H1 (cell line): ENCODE results near the gene MPST. TPM values are rescaled to one million over a fixed set of nuclear protein-coding genes. Genes with fewer than 3 reads are reported as not detected.

Experiments used
- CTCF ChIA-PET: fragments of 300-600 bp; sonication (Branson Sonifier 250); formaldehyde crosslinking; loops from one replicate; lab custom pipeline; 2021; ENCODE audit not compliant: partially characterized antibody; lab: Charles Lee
- POLR2A ChIA-PET: fragments of 300-600 bp; sonication (Branson Sonifier 250); formaldehyde crosslinking; loops from one replicate; lab custom pipeline; 2021; ENCODE audit warnings: inconsistent platforms; ENCODE audit not compliant: partially characterized antibody; lab: Charles Lee
- DNase-seq, 2 experiments: peaks; one replicate each; pipeline versions ENCODE4 v3.0.0 to v3.0.0-alpha.2; 2010 to 2022; ENCODE audit warnings: low spot score in 2 of 2, low read depth in 1 of 2, mixed read lengths in 1 of 2
- FAIRE-seq: peaks from 2 replicates; lab custom pipeline; 2011; peaks lifted over from hg19 to GRCh38; lab: Jason Lieb, UNC
- H2AFZ ChIP-seq: 2 replicates; pipeline ENCODE4 v1.8.1; 2012; ENCODE audit warnings: low read length, inconsistent platforms
- H2AK5ac ChIP-seq: 2 replicates; pipeline ENCODE4 v1.6.1; 2013; ENCODE audit warnings: low read depth, low read length
- H2BK120ac ChIP-seq: replicated peaks from 2 replicates; pipeline ENCODE3; 2013; ENCODE audit warnings: low read depth, low read length, inconsistent platforms
- H2BK12ac ChIP-seq: 2 replicates; pipeline ENCODE4 v1.6.1; 2013; ENCODE audit warnings: low read depth, low read length
- H2BK15ac ChIP-seq: 2 replicates; pipeline ENCODE4 v1.6.1; 2013; ENCODE audit warnings: low read length
- H2BK20ac ChIP-seq: 2 replicates; pipeline ENCODE4 v1.6.1; 2013; ENCODE audit warnings: low read length
- H2BK5ac ChIP-seq: 2 replicates; pipeline ENCODE4 v1.6.1; 2013; ENCODE audit warnings: low read depth, low read length
- H3K14ac ChIP-seq: 2 replicates; pipeline ENCODE4 v1.6.1; 2013; ENCODE audit warnings: inconsistent platforms; ENCODE audit not compliant: insufficient read length
- H3K18ac ChIP-seq: 2 replicates; pipeline ENCODE4 v1.6.1; 2013; ENCODE audit warnings: low read length; ENCODE audit errors: extremely low read depth
- H3K23ac ChIP-seq: 2 replicates; pipeline ENCODE4 v1.6.1; 2013; ENCODE audit warnings: inconsistent platforms; ENCODE audit not compliant: insufficient read length
- H3K23me2 ChIP-seq: 2 replicates; pipeline ENCODE4 v1.6.1; 2013; ENCODE audit warnings: low read depth, low read length
- H3K27ac ChIP-seq: 2 replicates; pipeline ENCODE4 v1.6.1; 2011; ENCODE audit warnings: low read depth, low read length, inconsistent platforms
- H3K27me3 ChIP-seq, 4 experiments: replicated peaks in 1 of 4; 1 replicate in 1 of 4; 2 replicates in 3 of 4; pipeline versions ENCODE4 v1.6.1 to v1.8.1; 2011 to 2013; ENCODE audit warnings: low read length in 3 of 4, mild to moderate bottlenecking in 3 of 4, inconsistent platforms in 2 of 4, mixed read lengths in 2 of 4, moderate library complexity in 1 of 4; ENCODE audit not compliant: control insufficient read depth in 3 of 4, insufficient read depth in 3 of 4; ENCODE audit errors: extremely low read depth in 1 of 4
- H3K36me3 ChIP-seq, 4 experiments: 2 replicates each; pipeline versions ENCODE4 v1.6.1 to v1.8.1; 2011 to 2013; ENCODE audit warnings: mild to moderate bottlenecking in 4 of 4, low read length in 3 of 4, moderate library complexity in 2 of 4, control low read depth in 1 of 4, inconsistent platforms in 1 of 4; ENCODE audit not compliant: insufficient read depth in 4 of 4, control insufficient read depth in 2 of 4
- H3K4ac ChIP-seq: replicated peaks from 2 replicates; pipeline ENCODE3; 2013; ENCODE audit warnings: low read length, low read depth, mixed read lengths, inconsistent platforms; ENCODE audit not compliant: insufficient read length
- H3K4me1 ChIP-seq, 4 experiments: replicated peaks in 1 of 4; 1 replicate in 1 of 4; 2 replicates in 3 of 4; pipeline versions ENCODE4 v1.6.1 to v1.8.1; 2011 to 2013; ENCODE audit warnings: low read length in 3 of 4, inconsistent platforms in 2 of 4, mixed read lengths in 1 of 4; ENCODE audit not compliant: insufficient read depth in 4 of 4, control insufficient read depth in 3 of 4
- H3K4me2 ChIP-seq, 2 experiments: 2 replicates each; pipeline versions ENCODE4 v1.6.1 to v1.8.1; 2011 to 2013; ENCODE audit warnings: low read depth in 2 of 2, low read length in 2 of 2, control low read depth in 1 of 2, inconsistent platforms in 1 of 2, mild to moderate bottlenecking in 1 of 2; ENCODE audit not compliant: insufficient read depth in 1 of 2
- H3K4me3 ChIP-seq, 4 experiments: fragments of 200-600, 300-600 bp in 1 of 4; sonication (generic), shearing (Covaris generic), sonication (Bioruptor Twin) in 1 of 4; 2 replicates each; pipeline versions ENCODE4 v1.5.1 to v1.8.1; 2011 to 2016; ENCODE audit warnings: low read length in 4 of 4, low read depth in 3 of 4, control low read depth in 2 of 4, inconsistent platforms in 2 of 4, mild to moderate bottlenecking in 2 of 4, mixed read lengths in 1 of 4, moderate library complexity in 1 of 4; ENCODE audit not compliant: insufficient read depth in 2 of 4; ENCODE audit errors: extremely low read depth in 1 of 4
- H3K56ac ChIP-seq: replicated peaks from 2 replicates; pipeline ENCODE3; 2013; ENCODE audit warnings: low read depth, mild to moderate bottlenecking, mixed read lengths, low read length, inconsistent platforms; ENCODE audit not compliant: insufficient read length
- H3K79me1 ChIP-seq: 2 replicates; pipeline ENCODE4 v1.6.1; 2013; ENCODE audit warnings: low read depth, low read length, control low read depth
- H3K79me2 ChIP-seq, 2 experiments: 2 replicates each; pipeline versions ENCODE4 v1.6.1 to v1.8.1; 2012 to 2013; ENCODE audit warnings: low read length in 2 of 2, mild to moderate bottlenecking in 2 of 2, inconsistent platforms in 1 of 2; ENCODE audit not compliant: insufficient read depth in 2 of 2, control insufficient read depth in 1 of 2
- H3K9ac ChIP-seq, 4 experiments: replicated peaks in 1 of 4; 1 replicate in 1 of 4; 2 replicates in 3 of 4; pipeline versions ENCODE4 v1.6.1 to v1.8.1; 2011 to 2013; ENCODE audit warnings: low read depth in 3 of 4, low read length in 3 of 4, control low read depth in 2 of 4, mild to moderate bottlenecking in 2 of 4, moderate library complexity in 2 of 4, inconsistent platforms in 1 of 4; ENCODE audit errors: extremely low read depth in 1 of 4
- H3K9me3 ChIP-seq, 2 experiments: 2 replicates each; pipeline versions ENCODE4 v1.6.1 to v1.8.1; 2012 to 2013; ENCODE audit warnings: mild to moderate bottlenecking in 2 of 2, moderate library complexity in 2 of 2, control low read depth in 1 of 2, inconsistent platforms in 1 of 2, low read depth in 1 of 2, low read length in 1 of 2, mixed read lengths in 1 of 2; ENCODE audit not compliant: insufficient read depth in 2 of 2
- H4K20me1 ChIP-seq, 2 experiments: replicated peaks in 1 of 2; 2 replicates each; pipeline versions ENCODE3 to v1.8.1; 2011 to 2013; ENCODE audit warnings: inconsistent platforms in 2 of 2, low read length in 2 of 2, mild to moderate bottlenecking in 1 of 2; ENCODE audit not compliant: insufficient read depth in 2 of 2, control insufficient read depth in 1 of 2
- H4K5ac ChIP-seq: 2 replicates; pipeline ENCODE4 v1.6.1; 2013; ENCODE audit warnings: low read length, low read depth, mixed read lengths, inconsistent platforms; ENCODE audit not compliant: insufficient read length
- H4K8ac ChIP-seq: 2 replicates; pipeline ENCODE4 v1.8.0; 2013; ENCODE audit warnings: mild to moderate bottlenecking, moderate library complexity, low read length, inconsistent platforms; ENCODE audit not compliant: insufficient read depth; ENCODE audit errors: extremely low read depth
- H4K91ac ChIP-seq: replicated peaks from 2 replicates; pipeline ENCODE3; 2013; ENCODE audit warnings: low read length, mixed read lengths, inconsistent platforms; ENCODE audit not compliant: insufficient read length
- BCL11A ChIP-seq, 2 experiments: IDR thresholded peaks; one replicate each; pipeline ENCODE4 v1.6.1; 2011; ENCODE audit warnings: low read depth in 2 of 2, low read length in 2 of 2, mild to moderate bottlenecking in 2 of 2
- GTF2F1 ChIP-seq: IDR thresholded peaks from 2 replicates; pipeline ENCODE4 v1.6.1; 2012; ENCODE audit warnings: low read depth, low read length, improper control_type of control experiment, borderline replicate concordance
- KDM1A ChIP-seq: fragments of 200-600, 300-600 bp; sonication (generic); IDR thresholded peaks from 2 replicates; pipeline ENCODE4 v1.7.1; 2016; ENCODE audit warnings: mild to moderate bottlenecking, low read length, borderline replicate concordance
- KDM4A ChIP-seq: IDR thresholded peaks from one replicate; pipeline ENCODE4 v1.7.1; 2012; ENCODE audit warnings: low read depth, mild to moderate bottlenecking, moderate library complexity, low read length, inconsistent platforms; ENCODE audit not compliant: severe bottlenecking
- PHF8 ChIP-seq: fragments of 200-600 bp; sonication (generic); conservative IDR thresholded peaks from 2 replicates; pipeline ENCODE4 v1.7.1; 2012; ENCODE audit warnings: low read depth, mild to moderate bottlenecking, inconsistent platforms, low read length, moderate library complexity
- RAD21 ChIP-seq, 2 experiments: IDR thresholded peaks in 1 of 2; conservative IDR thresholded peaks in 1 of 2; 2 replicates each; pipeline ENCODE4 v1.6.1; 2011; ENCODE audit warnings: low read depth in 2 of 2, low read length in 2 of 2, improper control_type of control experiment in 1 of 2, inconsistent platforms in 1 of 2, mild to moderate bottlenecking in 1 of 2, moderate library complexity in 1 of 2
- RNF2 ChIP-seq: fragments of 200-900, 300-1000 bp; sonication (generic); IDR thresholded peaks from 2 replicates; pipeline ENCODE4 v1.7.1; 2016; ENCODE audit warnings: borderline replicate concordance, low read depth, mild to moderate bottlenecking, antibody characterized with exemption, low read length; ENCODE audit not compliant: poor library complexity, severe bottlenecking; ENCODE audit errors: missing control alignments
- RXRA ChIP-seq: IDR thresholded peaks from 2 replicates; pipeline ENCODE4 v1.6.1; 2011; ENCODE audit warnings: low read depth, mild to moderate bottlenecking, low read length, moderate library complexity; ENCODE audit not compliant: insufficient read depth
- USF2 ChIP-seq: IDR thresholded peaks from 2 replicates; pipeline ENCODE4 v1.6.1; 2011; ENCODE audit warnings: low read length, improper control_type of control experiment
- WGBS, 2 experiments: shearing (Covaris generic) in 1 of 2; methylation state at CpG; one replicate each; pipeline versions ENCODE4 v1.1.6 to v1.1.7; 2013 to 2015; ENCODE audit warnings: low lambda C conversion rate in 2 of 2, mixed read lengths in 2 of 2, inconsistent platforms in 1 of 2, low coverage in 1 of 2, missing lambda C conversion rate in 1 of 2; ENCODE audit not compliant: insufficient replicate concordance in 2 of 2, insufficient coverage in 1 of 2, insufficient read length in 1 of 2; ENCODE audit errors: extremely low coverage in 1 of 2, missing lambda C conversion rate in 1 of 2; 5-methylcytosine and 5-hydroxymethylcytosine counted together
- polyA plus RNA-seq, 7 experiments: library from polyadenylated mRNA; depleted of rRNA in 3 of 7; stranded (reverse) in 5 of 7; unstranded in 2 of 7; fragments of >200 nt in 5 of 7; fragments of 200-250 nt in 2 of 7; gene quantifications; 1 replicate in 5 of 7; 2 replicates in 1 of 7; 4 replicates in 1 of 7; pipeline versions ENCODE4 v1.2.1 to v1.2.3, GENCODE V29; 2011 to 2013; ENCODE audit warnings: missing spikeins in 2 of 7, mixed read lengths in 2 of 7
- total RNA-seq: library from RNA; stranded (reverse); fragmentation: NEBNext Ultra II Directional; extraction: Animal tissue kit (Norgen Biotek cat#: 25700); gene quantifications from 2 replicates; pipeline ENCODE4 v1.2.1, GENCODE V29; 2021

The MPST gene
- total and polyA plus RNA-seq, 2 of the 8 experiments (the other 6 are each of a cell fraction or from before 2014, with no cell fraction given), result 86.0 to 124 TPM

GRCh38 chr22:36976606-36977005, 42.9 kb upstream of the MPST start:
- no peak overlapping the region for H3K23ac ChIP-seq
- no peak overlapping the region for H3K56ac ChIP-seq
- H3K4me2 ChIP-seq, result no peak overlapping the region
- no peak overlapping the region for H2BK20ac ChIP-seq
- H3K79me1 ChIP-seq, result no peaks in the 10 kb centered on the region
- H3K14ac ChIP-seq, result no peak overlapping the region
- 74% methylated on average over 4 of the region's 4 CpGs; no CpG with 5 or more reads in 1 of the 2 experiments for WGBS, 2 experiments
- H3K23me2 ChIP-seq, result no peaks in the 10 kb centered on the region
- H3K79me2 ChIP-seq, result no peaks in the 10 kb centered on the region
- H3K4ac ChIP-seq, result no peak overlapping the region
- no peak overlapping the region for H4K5ac ChIP-seq
- H3K4me1 ChIP-seq, result no peaks in the 10 kb centered on the region; a peak in 1 of 7 replicates
- H2AFZ ChIP-seq, result no peak overlapping the region
- no peak overlapping the region for H3K9ac ChIP-seq
- H4K91ac ChIP-seq, result no peak overlapping the region
- CTCF ChIA-PET, result interaction anchor here (0.6 to 11.4 kb wide), 46 partner anchors 10 to 453 kb away, joined by 3 to 96 read pairs (median 5); partner anchors contain the start of genes MPST, NCF4 and TST
- no peak overlapping the region for H3K18ac ChIP-seq
- no peak overlapping the region for H3K27ac ChIP-seq
- H2BK5ac ChIP-seq, result no peak overlapping the region
- H3K4me3 ChIP-seq, result no peak overlapping the region
- H3K27me3 ChIP-seq, result no peaks in the 10 kb centered on the region; a peak in 1 of 7 replicates
- TF ChIP-seq GTF2F1 (no peak), RXRA (no peak), RNF2 (no peak), USF2 (no peak), RAD21 (IDR thresholded peaks at IDR 0.05 in 1 of 2, conservative IDR thresholded peaks at IDR 0.05 in 1 of 2; ENCODE audit: low read depth in 2 of 2, low read length in 2 of 2) (no peak), PHF8 (no peak), KDM1A (no peak), KDM4A (no peak), BCL11A (IDR thresholded peaks at IDR 0.05; ENCODE audit: low read depth in 2 of 2, low read length in 2 of 2) (no peak)
- no peak overlapping the region for H2BK15ac ChIP-seq
- no peaks in the 10 kb centered on the region for H4K20me1 ChIP-seq
- POLR2A ChIA-PET, result interaction anchor here (1.1 kb wide), 1 partner anchor 52 kb away, joined by 3 read pairs; no protein-coding TSS in a partner anchor
- no peaks in the 10 kb centered on the region for H3K9me3 ChIP-seq
- no peak overlapping the region for H2BK120ac ChIP-seq
- no peak for FAIRE-seq
- DNase-seq, result no peak
- no peak overlapping the region for H2BK12ac ChIP-seq
- no peaks in the 10 kb centered on the region for H3K36me3 ChIP-seq
- no peak overlapping the region for H2AK5ac ChIP-seq
- peak overlapping the region; percentile 42; the same call in 1 of the 2 replicates for H4K8ac ChIP-seq
